Central memory CD8-positive, alpha-beta T cell (primary cell): Measurements from ENCODE around the gene FARSB.

Source experiments
- ATAC-seq: fragments of 150-1000 bp; cut with Tn5 transposase; replicated peaks from 2 replicates; pipeline ENCODE4 v1.10.0; 2022; ENCODE audit warnings: mild to moderate bottlenecking, moderate FRiP score, moderate number of reproducible peaks; ENCODE audit not compliant: poor library complexity, severe bottlenecking; ENCODE audit errors: extremely low read depth
- DNase-seq, 2 donors: peaks; one replicate each; pipeline ENCODE4 v3.0.0; 2021; ENCODE audit warnings: low spot score in 2 of 2
- H3K27ac Mint-ChIP-seq: one replicate; pipeline ENCODE4 v1.8.0; 2022; ENCODE audit warnings: low read depth, mild to moderate bottlenecking, moderate library complexity, mixed read lengths
- H3K27me3 Mint-ChIP-seq: one replicate; pipeline ENCODE4 v1.8.0; 2022; ENCODE audit warnings: mixed read lengths
- H3K36me3 Mint-ChIP-seq: one replicate; pipeline ENCODE4 v1.8.0; 2022; ENCODE audit warnings: mild to moderate bottlenecking, moderate library complexity, mixed read lengths; ENCODE audit not compliant: insufficient read depth
- H3K4me1 Mint-ChIP-seq: one replicate; pipeline ENCODE4 v1.8.0; 2022; ENCODE audit warnings: mixed read lengths
- H3K4me3 Mint-ChIP-seq: one replicate; pipeline ENCODE4 v1.8.0; 2022; ENCODE audit warnings: mild to moderate bottlenecking, moderate library complexity, mixed read lengths
- H3K9me3 Mint-ChIP-seq: one replicate; pipeline ENCODE4 v1.8.0; 2022; ENCODE audit warnings: mixed read lengths

FARSB gene

GRCh38 chr2:222613715-222614331 is 42.1 kb downstream of the FARSB start:
- Mint-ChIP-seq H3K4me3 (no peak overlapping the region), H3K36me3 (peaks cover 15% of the 10 kb centered on the region), H3K9me3 (no peaks in the 10 kb centered on the region), H3K27me3 (no peaks in the 10 kb centered on the region), H3K4me1 (no peaks in the 10 kb centered on the region), H3K27ac (no peak overlapping the region)
- no peak for DNase-seq
- ATAC-seq = no peak

- DNase-seq (no peak), ATAC-seq (no peak)
- H3K4me3 Mint-ChIP-seq = no peak overlapping the region
- no peaks in the 10 kb centered on the region for H3K4me1 Mint-ChIP-seq
- peaks cover 12% of the 10 kb centered on the region for H3K36me3 Mint-ChIP-seq
- peak overlapping the region; percentile 25 for H3K27ac Mint-ChIP-seq
- no peaks in the 10 kb centered on the region for H3K27me3 Mint-ChIP-seq
- no peaks in the 10 kb centered on the region for H3K9me3 Mint-ChIP-seq
Measured at GRCh38 chr2:222611684-222612083, 44.2 kb downstream of the FARSB start.

- H3K27me3 Mint-ChIP-seq = no peaks in the 10 kb centered on the region
- H3K9me3 Mint-ChIP-seq = no peaks in the 10 kb centered on the region
- DNase-seq (no peak), ATAC-seq (no peak)
- H3K4me1 Mint-ChIP-seq = peaks cover 4% of the 10 kb centered on the region
- H3K4me3 Mint-ChIP-seq = no peak overlapping the region
- peaks cover 7% of the 10 kb centered on the region for H3K36me3 Mint-ChIP-seq
- no peak overlapping the region for H3K27ac Mint-ChIP-seq
Measured at GRCh38 chr2:222610746-222611145, 45.1 kb downstream of the FARSB start.

GRCh38 chr2:222609381-222609780 is 46.5 kb downstream of the FARSB start:
- Mint-ChIP-seq H3K4me1 (peaks cover 10% of the 10 kb centered on the region), H3K27me3 (no peaks in the 10 kb centered on the region), H3K36me3 (peaks cover 7% of the 10 kb centered on the region), H3K27ac (no peak overlapping the region), H3K4me3 (no peak overlapping the region), H3K9me3 (no peaks in the 10 kb centered on the region)
- no peak for DNase-seq
- ATAC-seq = no peak

- H3K27me3 Mint-ChIP-seq = no peaks in the 10 kb centered on the region
- no peak overlapping the region for H3K27ac Mint-ChIP-seq
Measured at GRCh38 chr2:222608081-222608480, 47.8 kb downstream of the FARSB start.

GRCh38 chr2:222606306-222606705 is 49.6 kb downstream of the FARSB start:
- peaks cover 10% of the 10 kb centered on the region for H3K4me1 Mint-ChIP-seq
- no peak overlapping the region for H3K4me3 Mint-ChIP-seq
- H3K9me3 Mint-ChIP-seq = no peaks in the 10 kb centered on the region
- ATAC-seq (no peak), DNase-seq (no peak)
- H3K36me3 Mint-ChIP-seq = peaks cover 5% of the 10 kb centered on the region
- no peaks in the 10 kb centered on the region for H3K27me3 Mint-ChIP-seq
- no peak overlapping the region for H3K27ac Mint-ChIP-seq

More at GRCh38 chr2:222608081-222608480, 47.8 kb downstream of the FARSB start:
- peaks cover 7% of the 10 kb centered on the region for H3K36me3 Mint-ChIP-seq
- no peaks in the 10 kb centered on the region for H3K9me3 Mint-ChIP-seq
- H3K4me3 Mint-ChIP-seq = no peak overlapping the region
- ATAC-seq = no peak
- H3K4me1 Mint-ChIP-seq = peaks cover 10% of the 10 kb centered on the region
- no peak for DNase-seq

- Mint-ChIP-seq H3K27ac (peak overlapping the region; percentile 36), H3K4me1 (peaks cover 10% of the 10 kb centered on the region), H3K4me3 (no peak overlapping the region), H3K9me3 (no peaks in the 10 kb centered on the region), H3K27me3 (no peaks in the 10 kb centered on the region), H3K36me3 (peaks cover 6% of the 10 kb centered on the region)
- DNase-seq (no peak), ATAC-seq (no peak)
Measured at GRCh38 chr2:222604749-222605515, 51.0 kb downstream of the FARSB start.

- H3K27ac Mint-ChIP-seq = no peak overlapping the region
Measured at GRCh38 chr2:222603501-222603900, 52.4 kb downstream of the FARSB start.

GRCh38 chr2:222598611-222599010 is 57.3 kb downstream of the FARSB start:
- DNase-seq (no peak), ATAC-seq (no peak)
- H3K4me3 Mint-ChIP-seq = no peak overlapping the region
- H3K27ac Mint-ChIP-seq = no peak overlapping the region
- H3K9me3 Mint-ChIP-seq = no peaks in the 10 kb centered on the region
- H3K4me1 Mint-ChIP-seq = no peaks in the 10 kb centered on the region
- no peaks in the 10 kb centered on the region for H3K27me3 Mint-ChIP-seq
- H3K36me3 Mint-ChIP-seq = peaks cover 27% of the 10 kb centered on the region

More at GRCh38 chr2:222603501-222603900, 52.4 kb downstream of the FARSB start:
- no peak for ATAC-seq
- Mint-ChIP-seq H3K4me3 (no peak overlapping the region), H3K9me3 (no peaks in the 10 kb centered on the region), H3K27me3 (no peaks in the 10 kb centered on the region), H3K36me3 (peaks cover 15% of the 10 kb centered on the region), H3K4me1 (peaks cover 10% of the 10 kb centered on the region)
- DNase-seq = no peak

GRCh38 chr2:222595581-222595980 is 60.3 kb downstream of the FARSB start:
- no peak for ATAC-seq
- H3K4me1 Mint-ChIP-seq = no peaks in the 10 kb centered on the region
- peaks cover 41% of the 10 kb centered on the region for H3K36me3 Mint-ChIP-seq
- H3K4me3 Mint-ChIP-seq = no peak overlapping the region
- H3K27me3 Mint-ChIP-seq = no peaks in the 10 kb centered on the region
- no peak overlapping the region for H3K27ac Mint-ChIP-seq
- no peaks in the 10 kb centered on the region for H3K9me3 Mint-ChIP-seq
- DNase-seq = no peak

GRCh38 chr2:222594679-222595078 is 61.2 kb downstream of the FARSB start:
- no peaks in the 10 kb centered on the region for H3K27me3 Mint-ChIP-seq
- no peaks in the 10 kb centered on the region for H3K4me1 Mint-ChIP-seq
- no peak for DNase-seq
- peaks cover 38% of the 10 kb centered on the region for H3K36me3 Mint-ChIP-seq
- H3K27ac Mint-ChIP-seq = no peak overlapping the region
- ATAC-seq = no peak
- H3K9me3 Mint-ChIP-seq = no peaks in the 10 kb centered on the region
- H3K4me3 Mint-ChIP-seq = no peak overlapping the region

GRCh38 chr2:222592176-222592575 is 63.7 kb downstream of the FARSB start:
- no peaks in the 10 kb centered on the region for H3K9me3 Mint-ChIP-seq
- H3K36me3 Mint-ChIP-seq = peaks cover 30% of the 10 kb centered on the region
- no peak overlapping the region for H3K27ac Mint-ChIP-seq

GRCh38 chr2:222591661-222592060 is 64.2 kb downstream of the FARSB start:
- ATAC-seq (no peak), DNase-seq (no peak)
- H3K4me3 Mint-ChIP-seq = no peak overlapping the region
- H3K9me3 Mint-ChIP-seq = no peaks in the 10 kb centered on the region
- H3K4me1 Mint-ChIP-seq = peaks cover 17% of the 10 kb centered on the region
- no peaks in the 10 kb centered on the region for H3K27me3 Mint-ChIP-seq
- peaks cover 30% of the 10 kb centered on the region for H3K36me3 Mint-ChIP-seq
- H3K27ac Mint-ChIP-seq = no peak overlapping the region

More at GRCh38 chr2:222592176-222592575, 63.7 kb downstream of the FARSB start:
- H3K27me3 Mint-ChIP-seq = no peaks in the 10 kb centered on the region
- DNase-seq (no peak), ATAC-seq (no peak)
- no peak overlapping the region for H3K4me3 Mint-ChIP-seq
- peaks cover 12% of the 10 kb centered on the region for H3K4me1 Mint-ChIP-seq
